Stimulated activated CD8-positive, alpha-beta memory T cell treated with anti-CD3 and anti-CD28 coated beads, Interleukin-2, amount 100 ng/mL, for 48 hours (primary cell): ENCODE data around the gene UMAD1.

Source experiments
- DNase-seq, 2 donors: peaks; one replicate each; pipeline ENCODE4 v3.0.0-alpha.2; 2020; ENCODE audit warnings: low read depth in 2 of 2

The UMAD1 gene

DNA sequence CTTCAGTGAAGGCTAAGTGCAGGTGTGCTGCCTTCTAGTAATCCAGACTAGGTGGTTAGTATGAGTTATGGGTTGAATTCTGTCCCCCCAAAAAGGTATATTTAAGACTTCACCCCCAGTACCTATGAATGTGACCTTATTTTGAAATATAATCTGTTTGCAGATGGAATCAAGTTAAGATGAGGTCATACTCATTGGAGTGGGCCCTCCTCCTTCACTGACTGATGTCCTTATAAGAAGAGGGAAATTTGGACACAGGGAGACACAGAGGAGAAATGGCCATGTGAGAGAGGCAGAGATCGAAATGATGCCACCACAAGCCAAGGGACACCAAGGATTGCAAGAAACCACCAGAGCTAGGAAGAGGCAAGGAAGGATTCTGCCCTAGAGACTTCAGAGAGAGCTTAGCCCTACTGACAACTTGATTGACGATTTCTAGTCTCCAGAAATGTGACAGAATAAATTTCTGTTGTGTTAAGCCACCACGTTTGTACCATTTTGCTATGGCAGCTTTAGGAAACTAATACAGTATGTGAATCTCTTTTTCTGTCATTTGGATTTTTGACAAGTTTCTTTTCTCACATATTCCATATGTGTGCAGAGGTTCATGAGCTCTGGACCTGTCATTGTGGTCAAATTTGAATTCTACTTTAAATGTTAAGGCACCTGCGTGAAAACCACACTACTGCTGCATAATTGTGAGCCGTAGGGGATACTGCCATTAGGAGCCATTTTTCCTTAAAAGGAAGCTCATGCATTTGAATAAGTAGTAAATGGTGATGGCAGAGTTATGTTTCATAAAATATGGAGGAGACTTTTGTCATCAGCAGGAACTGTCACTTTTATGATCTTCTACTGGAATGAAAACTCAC, 80.4 kb downstream of the UMAD1 start:
- DNase-seq, result no peak

DNA sequence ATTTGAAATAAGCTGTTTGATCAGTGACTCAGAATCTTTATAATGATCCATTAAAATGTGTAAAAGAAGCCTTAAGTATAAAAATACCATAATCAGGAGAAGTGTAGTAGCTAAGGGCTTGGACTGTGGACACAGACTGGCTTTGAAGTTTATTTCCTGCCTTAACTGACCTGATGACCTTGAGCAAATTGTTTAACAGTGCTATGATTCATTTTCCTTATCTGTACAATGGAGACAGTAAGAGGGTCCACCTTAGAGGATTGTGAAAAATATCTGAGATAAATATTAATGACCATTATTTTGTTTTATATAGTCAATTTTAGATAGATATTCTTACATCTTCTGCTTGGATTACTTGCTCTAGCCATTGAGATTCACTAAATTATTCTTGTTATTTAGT, 91.2 kb downstream of the UMAD1 start:
- DNase-seq, result no peak

DNA sequence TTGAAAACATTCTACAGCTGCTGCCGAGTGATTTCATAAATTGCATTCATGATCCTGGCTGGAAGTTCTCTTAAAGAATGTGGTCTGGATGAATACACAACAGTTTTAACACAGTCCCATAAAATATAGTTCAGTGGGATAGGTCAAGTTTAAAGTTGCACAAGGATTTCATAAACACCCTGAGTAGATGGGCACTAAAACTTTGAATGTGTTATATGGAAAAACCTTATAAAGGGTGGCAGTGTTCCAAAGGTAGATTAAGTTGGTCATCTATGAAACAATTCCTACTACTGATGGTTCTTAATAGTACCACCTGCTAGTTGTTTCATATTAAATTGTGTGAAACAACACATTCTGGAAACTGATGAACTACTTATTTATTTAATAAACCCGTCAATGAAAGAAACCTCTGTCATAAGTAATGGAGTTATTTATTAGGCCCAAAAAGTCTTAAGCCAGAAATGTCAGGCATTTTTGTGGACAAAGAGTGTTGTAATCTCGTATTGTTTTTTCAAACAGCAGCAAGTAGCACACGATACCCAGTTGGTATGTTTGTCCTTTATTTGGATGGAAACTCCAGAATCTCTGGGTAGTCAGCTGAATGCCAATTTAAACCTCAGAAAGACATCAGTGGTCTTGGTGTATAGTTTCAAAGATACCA, 92.2 kb downstream of the UMAD1 start:
- DNase-seq, result no peak

DNA sequence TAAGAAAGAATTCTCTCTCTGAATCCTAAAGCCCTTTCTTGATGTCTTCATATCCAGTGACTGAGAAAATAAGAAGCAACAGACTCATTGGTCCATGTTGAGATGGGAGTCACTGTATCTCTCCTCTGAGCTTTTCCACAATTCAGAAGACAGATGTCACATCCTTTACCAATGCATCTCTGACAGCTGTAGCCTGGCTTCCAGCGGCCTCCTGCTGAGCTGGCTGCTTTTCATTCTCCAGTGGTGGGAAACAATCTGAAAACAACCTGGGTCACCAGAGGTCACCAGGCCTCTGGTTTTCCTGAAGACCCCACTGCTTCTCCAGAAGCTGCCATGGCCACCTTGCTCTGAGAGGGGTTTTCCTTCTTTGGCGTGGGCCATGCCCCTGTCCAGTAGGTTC, 96.1 kb downstream of the UMAD1 start:
- DNase-seq, result no peak

DNA sequence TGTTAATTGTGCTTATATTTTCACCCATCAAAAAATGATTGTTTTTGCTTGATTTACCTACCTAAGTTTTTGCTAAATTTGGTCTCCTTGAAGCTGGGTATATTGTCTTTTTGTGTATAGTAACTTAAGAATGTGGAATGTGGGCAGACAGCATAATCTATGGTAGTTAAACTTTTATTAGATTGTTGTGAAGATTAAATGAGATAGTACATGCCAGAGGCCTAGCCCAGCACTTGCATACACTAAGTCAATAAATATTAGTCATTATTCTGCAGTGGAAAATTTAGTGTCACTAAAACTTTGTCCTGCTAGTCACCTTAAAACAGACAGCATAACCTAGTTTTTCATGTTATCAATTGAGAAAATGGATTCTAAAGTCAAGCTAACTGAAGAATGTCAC, 97.1 kb downstream of the UMAD1 start:
- no peak for DNase-seq

DNA sequence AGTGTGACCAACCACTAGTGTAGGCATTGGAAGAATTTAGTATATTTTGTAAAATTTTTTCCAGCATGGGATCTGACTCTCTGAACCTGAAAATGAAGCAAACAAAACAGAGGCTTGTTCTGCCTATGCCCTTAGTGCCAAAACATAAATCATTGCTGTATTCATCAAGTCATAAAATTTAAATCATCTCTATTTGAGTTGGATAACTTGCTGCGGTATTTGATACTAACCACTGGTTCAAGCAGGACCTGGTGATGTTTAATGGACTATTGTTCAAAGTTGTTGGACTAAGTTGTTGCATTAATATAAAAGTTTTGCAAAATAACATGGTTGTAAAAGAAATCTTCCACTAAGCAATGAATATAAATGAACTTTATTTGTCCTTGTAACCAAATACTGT, 97.6 kb downstream of the UMAD1 start:
- DNase-seq, result no peak

DNA sequence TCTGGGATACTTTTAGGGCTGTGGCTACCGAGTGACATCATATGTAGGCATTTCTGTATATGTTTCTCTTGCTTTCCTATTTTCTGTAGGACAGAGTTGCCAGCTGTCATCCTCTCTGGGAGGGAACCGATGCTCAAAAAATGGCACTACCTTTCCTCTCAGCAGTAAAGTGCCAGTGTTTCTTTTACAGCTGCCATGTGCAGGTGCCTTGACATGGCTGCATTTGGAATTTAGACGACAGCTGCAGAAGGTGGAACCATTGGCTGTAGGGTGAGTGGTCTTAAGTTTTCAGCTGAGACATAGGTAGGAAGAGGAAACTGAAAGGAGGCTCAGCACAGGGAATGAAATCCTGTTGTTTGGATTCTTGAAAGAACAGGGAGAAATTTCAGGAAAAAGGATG, 98.1 kb downstream of the UMAD1 start:
- no peak for DNase-seq

DNA sequence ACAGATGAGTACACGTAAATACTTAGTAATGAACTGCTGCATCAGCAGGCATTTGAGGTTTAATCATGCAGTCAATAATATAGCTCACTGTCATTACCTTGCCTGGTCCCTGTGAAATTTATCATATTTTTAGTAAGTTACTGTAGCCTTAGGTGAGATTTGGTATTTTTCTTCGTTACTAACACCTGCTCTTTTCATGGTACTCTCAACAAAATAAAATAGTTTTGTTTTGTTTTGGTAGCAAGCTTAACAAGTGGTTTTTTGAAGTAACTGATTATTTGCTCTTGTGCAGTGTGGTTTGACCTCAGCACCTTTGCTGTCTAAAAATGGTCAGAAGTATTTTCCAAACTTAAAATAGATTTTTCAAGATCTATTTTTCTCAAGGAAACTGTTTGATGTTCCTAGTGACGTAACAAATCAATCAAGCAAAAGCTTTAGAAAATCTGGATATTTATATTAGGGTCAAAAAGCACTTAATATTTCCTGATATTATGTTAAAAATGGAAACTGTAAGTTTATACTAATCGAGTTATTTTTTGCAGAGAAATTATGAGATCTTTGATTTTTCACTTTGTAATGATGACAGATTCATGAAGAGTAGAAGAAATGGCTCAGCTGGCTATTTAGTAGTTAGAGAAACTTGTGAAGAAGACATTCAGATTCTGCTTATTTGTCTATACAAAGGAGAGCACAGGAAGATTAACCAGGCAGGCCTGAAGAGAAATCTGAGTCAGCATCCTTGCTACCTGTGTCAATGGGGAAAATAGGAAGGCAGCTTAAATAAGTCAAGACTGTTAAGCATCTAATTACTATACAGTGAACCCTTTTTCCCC, 98.9 kb downstream of the UMAD1 start:
- DNase-seq, result no peak

DNA sequence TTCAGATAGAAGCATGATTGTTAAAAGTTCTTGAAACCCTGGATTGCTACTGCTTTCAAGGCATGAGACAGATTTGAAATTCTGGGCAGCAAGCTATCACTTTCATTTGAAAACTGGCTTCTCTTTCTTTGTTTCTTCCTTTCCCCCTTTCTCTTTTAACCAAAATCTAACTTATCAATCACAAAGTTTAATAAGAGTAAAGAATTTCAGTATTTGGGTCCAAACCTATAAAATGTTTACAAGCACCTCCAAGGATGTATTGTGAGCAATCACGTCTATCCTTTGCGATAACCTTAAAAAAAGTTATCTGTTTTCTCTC, 99.4 kb downstream of the UMAD1 start:
- DNase-seq, result no peak

DNA sequence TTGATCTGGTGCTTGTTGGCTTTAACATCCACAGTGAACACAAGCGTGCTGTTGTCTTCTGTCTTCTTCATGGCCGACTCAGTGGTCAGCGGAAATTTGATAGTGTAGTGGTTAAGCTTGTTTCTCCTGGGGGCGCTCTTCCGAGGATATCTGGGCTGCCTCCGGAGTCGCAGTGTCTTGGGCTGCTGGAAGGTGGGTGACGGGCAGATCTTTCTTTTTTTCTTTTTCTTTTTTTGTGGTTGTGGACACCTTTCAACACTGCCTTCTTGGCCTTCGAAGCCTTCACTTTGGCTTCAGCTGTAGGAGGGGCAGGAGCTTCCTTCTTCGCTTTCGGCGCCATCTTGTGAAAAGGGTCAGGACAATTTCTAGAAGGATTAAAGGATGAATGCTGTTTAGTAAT, 101.7 kb downstream of the UMAD1 start:
- DNase-seq, result no peak

DNA sequence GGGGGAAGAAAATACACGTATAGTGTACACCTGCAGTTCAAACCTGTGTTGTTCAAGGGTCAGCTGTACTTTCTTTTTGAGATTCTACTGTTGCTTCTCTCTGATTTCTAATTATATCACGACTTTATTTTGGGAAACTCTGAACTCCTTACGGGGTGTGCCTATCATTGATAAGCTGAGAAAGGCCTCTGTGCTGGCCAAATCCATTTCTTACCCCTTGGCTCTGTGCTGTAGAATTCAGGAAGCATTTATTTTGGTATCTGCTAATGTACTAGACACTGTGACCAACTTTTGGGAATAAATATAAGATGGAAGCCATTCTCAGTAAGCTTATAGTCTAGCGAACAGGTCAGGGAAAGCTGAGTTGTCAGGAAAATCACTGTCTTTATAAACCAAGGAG, 104.7 kb downstream of the UMAD1 start:
- no peak for DNase-seq

DNA sequence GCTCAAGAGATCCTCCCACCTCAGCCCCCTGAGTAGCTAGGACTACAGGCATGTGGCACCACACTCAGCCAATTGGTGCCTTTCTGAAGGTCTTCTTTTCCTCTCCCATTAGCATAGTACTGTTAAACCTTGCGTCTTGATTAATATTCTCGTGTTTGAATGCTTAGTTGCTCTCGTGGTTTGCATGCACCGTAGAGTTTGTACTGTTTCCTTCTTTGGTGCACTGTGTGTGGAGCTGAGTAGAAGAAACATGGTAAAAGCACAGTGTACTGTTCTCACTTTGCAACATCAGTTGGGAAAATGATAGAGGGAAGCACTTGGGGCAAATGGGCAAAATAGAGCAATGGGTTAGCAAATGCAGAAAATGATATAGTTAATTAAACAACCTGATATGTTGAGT, 105.4 kb downstream of the UMAD1 start:
- no peak for DNase-seq

DNA sequence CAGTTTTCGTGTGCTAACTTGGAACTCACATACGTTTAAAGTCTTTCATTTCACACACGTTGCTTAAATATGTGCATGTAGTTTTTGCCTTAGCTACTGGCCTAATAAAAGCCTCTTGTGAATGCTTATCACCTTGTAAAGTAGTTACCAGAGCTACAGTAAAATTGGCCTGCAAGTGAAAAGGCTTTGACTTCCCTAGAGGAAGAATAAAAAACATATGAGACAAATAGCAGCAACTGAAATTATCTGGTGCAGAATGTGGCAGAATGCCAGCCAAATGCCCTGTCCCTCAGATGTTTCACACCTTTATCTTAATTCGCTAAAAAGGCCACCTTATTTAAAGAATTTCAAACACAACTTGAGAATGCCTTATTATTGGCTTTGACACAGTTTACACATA, 105.9 kb downstream of the UMAD1 start:
- no peak for DNase-seq

DNA sequence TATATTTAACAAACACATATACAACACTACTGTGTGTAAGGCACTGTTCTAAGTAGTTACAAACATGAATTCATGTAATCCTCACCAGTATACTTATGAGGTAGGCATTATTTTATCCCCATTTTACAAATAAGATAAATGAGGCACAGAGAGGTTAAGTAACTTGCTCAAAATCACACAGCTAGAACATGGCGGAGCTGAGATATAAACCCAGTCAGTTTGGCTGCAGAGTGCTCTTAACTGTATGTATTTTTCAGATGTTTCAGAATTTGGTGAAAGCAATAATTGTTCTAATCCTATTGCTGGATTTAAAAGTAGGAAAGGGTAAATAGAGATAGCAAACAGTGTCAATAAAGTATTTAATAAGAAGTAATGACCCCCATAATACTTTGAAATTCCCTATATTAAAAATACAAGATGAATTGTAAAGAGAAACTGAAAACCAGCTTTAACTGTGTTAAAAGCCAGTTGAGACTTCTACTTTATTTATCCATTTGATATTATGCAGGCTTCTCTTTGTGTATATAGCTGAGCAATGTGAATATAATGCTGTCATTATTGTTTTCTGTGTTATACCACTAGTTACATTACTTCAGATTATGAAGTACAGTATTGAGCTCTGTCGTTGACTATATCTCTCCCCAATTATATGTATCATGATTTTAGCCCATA, 110.2 kb downstream of the UMAD1 start:
- no peak for DNase-seq

DNA sequence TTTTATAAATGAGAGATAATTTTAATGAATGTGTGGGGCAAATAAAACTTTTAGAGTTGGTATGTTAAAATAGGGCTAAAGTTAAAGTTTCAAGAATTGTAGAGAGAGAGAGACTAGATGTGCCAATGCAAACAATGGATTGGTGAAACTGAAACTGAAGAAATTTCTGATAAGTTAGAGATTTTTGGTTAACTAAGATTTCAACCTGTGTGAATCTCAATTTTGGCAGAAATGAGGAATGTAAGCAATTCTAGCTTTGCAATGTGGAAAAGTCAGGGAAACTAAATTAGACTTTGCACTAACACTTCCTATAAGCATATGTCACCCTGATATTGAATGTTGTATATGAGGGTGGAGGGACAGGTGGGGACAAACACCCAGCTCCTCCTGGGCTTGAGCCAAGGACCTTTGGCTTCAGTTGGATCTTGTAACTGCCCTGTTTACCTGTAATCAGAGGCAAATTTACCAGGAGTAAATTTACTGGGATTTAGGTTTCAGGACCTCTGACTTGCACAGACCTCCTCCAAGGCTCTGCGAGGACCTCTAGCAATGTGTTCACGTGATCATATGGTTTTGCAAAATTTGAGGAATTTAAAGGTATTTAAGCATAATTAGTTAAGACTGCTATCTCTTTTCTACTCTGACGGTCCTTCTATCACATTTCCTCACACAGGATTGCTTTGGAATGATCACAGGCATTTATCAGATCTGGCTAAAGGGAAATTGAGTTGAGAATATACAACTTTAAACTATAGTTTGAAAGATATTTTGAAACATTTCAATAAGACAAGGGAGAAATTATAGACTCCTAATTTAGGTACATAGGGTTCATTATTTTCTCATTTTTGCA, 110.9 kb downstream of the UMAD1 start:
- DNase-seq, result no peak

DNA sequence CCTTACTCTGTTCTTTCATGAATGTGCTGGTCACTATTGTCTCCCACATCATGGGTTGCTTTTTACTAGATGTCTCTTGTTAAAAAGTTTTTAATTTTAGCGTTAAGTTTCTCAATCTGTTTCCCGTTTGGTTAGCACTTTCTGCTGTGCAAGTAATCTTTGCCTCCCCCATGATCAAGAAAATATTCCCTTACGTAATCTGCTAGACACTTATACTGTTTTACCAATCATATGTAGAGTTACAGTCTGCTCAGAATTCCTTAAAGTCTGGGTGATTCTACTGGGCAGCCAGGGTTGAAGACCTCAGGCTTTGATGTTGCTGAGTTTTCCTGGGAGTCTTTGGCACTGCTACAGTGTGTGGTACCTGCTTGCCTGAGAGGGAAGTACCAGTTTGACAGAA, 116.0 kb downstream of the UMAD1 start:
- DNase-seq, result no peak

DNA sequence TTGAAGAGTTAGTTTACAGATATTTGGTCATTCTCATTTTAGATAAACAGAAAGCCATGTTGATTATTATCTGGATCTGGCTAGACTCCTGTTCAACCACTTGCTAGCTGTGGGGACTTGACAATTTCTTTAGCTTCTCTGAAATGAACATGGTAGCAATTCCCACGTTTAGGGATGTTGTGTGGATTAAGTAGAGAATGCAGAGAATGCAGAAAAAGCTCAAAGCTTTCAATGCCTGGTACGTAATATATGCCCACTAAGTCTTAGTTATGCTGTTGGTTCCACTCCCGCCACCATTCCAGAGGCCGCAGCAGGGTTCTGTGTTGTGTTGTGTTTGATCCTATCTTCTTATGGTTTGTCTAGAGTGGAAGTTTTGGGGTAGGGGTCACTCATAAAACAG, 117.0 kb downstream of the UMAD1 start:
- no peak for DNase-seq

DNA sequence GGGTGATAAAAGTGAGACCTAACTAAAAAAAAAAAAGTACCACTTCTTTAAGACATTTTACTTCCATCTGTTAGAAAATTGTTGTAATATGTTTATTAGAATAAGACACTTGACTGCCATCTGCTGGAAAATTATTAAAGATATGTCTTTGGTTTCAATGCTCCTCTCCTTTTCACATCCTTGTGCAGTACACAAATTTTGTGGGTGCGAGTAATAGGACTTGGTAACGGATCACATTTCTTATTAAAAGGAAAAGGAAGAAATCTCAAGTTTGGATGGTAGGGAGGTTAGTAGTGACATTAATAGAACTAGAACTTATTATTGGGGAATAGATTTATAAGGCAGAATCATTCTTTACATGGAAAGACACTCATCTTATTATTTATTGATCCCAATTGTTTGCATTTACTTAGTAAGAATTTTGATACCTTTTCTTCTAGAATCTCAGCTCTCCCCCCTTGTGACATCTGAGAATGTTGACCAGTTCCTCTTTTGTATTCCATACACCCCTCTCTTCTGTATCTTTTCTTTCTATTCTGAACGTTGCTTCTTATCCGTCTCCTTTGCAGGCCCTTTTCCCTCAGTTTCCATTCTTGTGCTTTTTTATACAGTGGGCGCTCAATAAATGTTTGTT, 120.9 kb downstream of the UMAD1 start:
- DNase-seq, result no peak

DNA sequence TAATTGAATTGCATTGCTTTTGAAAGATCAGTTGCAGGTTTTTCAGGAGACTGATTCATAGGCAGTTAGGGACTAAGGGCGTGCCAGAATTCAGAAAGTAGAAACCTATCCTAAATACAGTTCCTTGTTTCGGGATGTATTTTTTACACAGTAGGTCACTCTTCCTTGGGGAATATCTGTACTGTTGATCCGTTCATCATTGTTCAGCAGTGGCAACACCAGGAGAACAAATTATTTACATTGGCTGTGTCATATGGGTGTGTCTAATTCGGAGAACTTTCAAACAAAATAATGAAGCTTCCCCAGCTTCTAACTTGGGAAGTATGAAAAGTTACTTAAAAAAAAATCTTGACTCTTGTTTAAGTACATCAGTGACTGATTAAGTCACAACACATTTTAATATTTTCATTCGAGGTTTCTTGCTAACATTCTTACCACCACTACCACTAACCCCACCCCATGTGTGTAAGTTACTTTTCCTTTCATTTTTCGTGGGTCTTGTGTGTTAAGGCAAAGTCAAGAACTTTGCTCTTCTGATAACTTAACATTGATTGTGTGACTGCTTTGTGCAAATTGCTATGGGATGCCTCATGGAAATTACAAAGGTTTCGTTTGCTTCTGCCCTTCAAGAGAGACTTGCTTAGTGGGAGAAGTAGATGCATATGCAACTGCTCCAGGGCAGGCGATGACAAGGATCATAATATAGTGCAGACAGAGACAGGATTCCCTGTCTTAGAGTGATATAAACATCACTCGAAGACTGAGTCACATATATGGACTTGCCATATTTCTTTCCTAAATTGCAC, 121.6 kb downstream of the UMAD1 start:
- DNase-seq, result no peak
